DND-41 (cell line): ENCODE results near the gene PLP2.

Source experiments
- ATAC-seq: fragments of 200-7000 bp; cut with Tn5 transposase; 3 replicates; pipeline ENCODE4 v1.9.1; 2021; ENCODE audit warnings: low read depth; ENCODE audit not compliant: insufficient read depth
- DNase-seq: peaks from one replicate; pipeline ENCODE4 v3.0.0-alpha.2; 2020
- H2AFZ ChIP-seq: 2 replicates; pipeline ENCODE4 v1.6.0; 2012; ENCODE audit warnings: low read depth, low read length
- H3K27ac ChIP-seq: 2 replicates; pipeline ENCODE4 v1.5.1; 2012; ENCODE audit warnings: low read length, inconsistent platforms
- H3K27me3 ChIP-seq: fragments of 200-600 bp; sonication (generic); 2 replicates; pipeline ENCODE4 v1.6.0; 2012; ENCODE audit warnings: low read length, mild to moderate bottlenecking, inconsistent platforms; ENCODE audit not compliant: insufficient read depth, poor library complexity
- H3K36me3 ChIP-seq: 2 replicates; pipeline ENCODE4 v1.5.1; 2012; ENCODE audit warnings: low read length, inconsistent platforms; ENCODE audit not compliant: insufficient read depth
- H3K4me1 ChIP-seq: 2 replicates; pipeline ENCODE4 v1.5.1; 2012; ENCODE audit warnings: mild to moderate bottlenecking, low read length; ENCODE audit not compliant: insufficient read depth
- H3K4me2 ChIP-seq: 2 replicates; pipeline ENCODE4 v1.6.0; 2012; ENCODE audit warnings: mild to moderate bottlenecking, moderate library complexity, low read length, inconsistent platforms; ENCODE audit not compliant: insufficient read depth
- H3K4me3 ChIP-seq, 2 experiments: fragments of 200-600 bp in 1 of 2; shearing (Covaris generic) in 1 of 2; 2 replicates each; pipeline ENCODE4 v1.5.1; 2012 to 2016; ENCODE audit warnings: inconsistent platforms in 2 of 2, low read length in 2 of 2, mild to moderate bottlenecking in 2 of 2, low read depth in 1 of 2, moderate library complexity in 1 of 2
- H3K79me2 ChIP-seq: 2 replicates; pipeline ENCODE4 v1.6.0; 2012; ENCODE audit warnings: low read length, inconsistent platforms; ENCODE audit not compliant: insufficient read depth
- H3K9ac ChIP-seq: 2 replicates; pipeline ENCODE4 v1.6.0; 2012; ENCODE audit warnings: low read depth, mild to moderate bottlenecking, inconsistent platforms, low read length, moderate library complexity
- H3K9me3 ChIP-seq: 2 replicates; pipeline ENCODE4 v1.5.1; 2012; ENCODE audit warnings: low read length, moderate library complexity, mild to moderate bottlenecking, inconsistent platforms; ENCODE audit not compliant: insufficient read depth, severe bottlenecking
- H4K20me1 ChIP-seq: 2 replicates; pipeline ENCODE4 v1.6.0; 2012; ENCODE audit warnings: low read length; ENCODE audit not compliant: insufficient read depth
- CTCF ChIP-seq: IDR thresholded peaks from 2 replicates; pipeline ENCODE4 v1.5.1; 2012; ENCODE audit warnings: borderline replicate concordance, low read length, moderate library complexity, mild to moderate bottlenecking; ENCODE audit not compliant: poor library complexity, severe bottlenecking; ENCODE audit errors: extremely low read depth
- EZH2 ChIP-seq: IDR thresholded peaks from 3 replicates; pipeline ENCODE4 v1.6.1; 2012; ENCODE audit warnings: borderline replicate concordance, low read depth, mild to moderate bottlenecking, moderate library complexity, low read length, inconsistent platforms; ENCODE audit not compliant: severe bottlenecking

The PLP2 gene

DNA sequence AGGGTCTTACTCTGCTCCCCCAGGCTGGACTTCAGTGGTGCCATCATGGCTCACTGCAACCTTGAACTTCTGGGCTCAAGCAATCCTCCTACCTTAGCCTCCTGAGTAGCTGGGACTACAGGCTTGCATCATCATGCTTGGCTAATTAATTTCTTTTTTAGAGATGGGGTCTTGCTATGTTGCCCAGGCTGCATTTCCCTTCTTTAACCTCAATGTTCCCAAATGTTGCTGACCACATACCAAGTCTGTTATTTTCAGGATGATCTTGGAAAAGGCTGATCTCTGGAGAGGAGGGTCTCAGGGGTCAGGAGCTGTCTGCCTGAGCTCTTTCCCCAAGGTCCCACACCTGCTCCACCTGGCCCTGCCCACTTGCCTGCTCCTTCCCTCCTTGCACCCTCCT, 48.4 kb downstream of the PLP2 start:
- no peaks in the 10 kb centered on the region for H3K9me3 ChIP-seq
- H3K79me2 ChIP-seq, result no peaks in the 10 kb centered on the region
- DNase-seq, result no peak
- TF ChIP-seq EZH2, result no peak
- no peak overlapping the region for H2AFZ ChIP-seq
- no peaks in the 10 kb centered on the region for H3K4me1 ChIP-seq
- H3K4me2 ChIP-seq, result no peak overlapping the region
- ATAC-seq, result no peak
- H3K4me3 ChIP-seq, result no peak overlapping the region
- no peaks in the 10 kb centered on the region for H4K20me1 ChIP-seq
- no peak overlapping the region for H3K9ac ChIP-seq
- H3K27ac ChIP-seq, result no peak overlapping the region
- no peaks in the 10 kb centered on the region for H3K27me3 ChIP-seq
- H3K36me3 ChIP-seq, result no peaks in the 10 kb centered on the region

DNA sequence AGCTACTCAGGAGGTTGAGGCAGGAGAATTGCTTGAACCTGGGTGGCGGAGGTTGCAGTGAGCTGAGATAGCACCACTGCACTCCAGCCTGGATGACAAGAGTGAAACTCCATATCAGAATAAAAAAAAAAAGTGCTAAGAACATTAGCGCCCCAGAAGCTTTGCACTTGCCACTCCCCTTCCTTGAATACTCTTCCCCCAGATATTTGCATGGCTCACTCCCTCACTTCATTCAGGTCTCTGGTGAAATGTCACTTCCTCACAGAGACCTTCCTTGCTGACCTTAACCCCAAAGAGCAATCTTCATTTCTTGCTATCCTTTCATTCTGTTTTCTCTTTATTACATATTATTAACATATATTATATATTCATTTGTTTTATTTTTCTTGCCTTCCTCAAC, 50.2 kb downstream of the PLP2 start:
- no peak overlapping the region for H3K4me2 ChIP-seq
- no peak for ATAC-seq
- no peaks in the 10 kb centered on the region for H3K9me3 ChIP-seq
- TF ChIP-seq CTCF (no peak), EZH2 (no peak)
- H3K9ac ChIP-seq, result no peak overlapping the region
- no peak overlapping the region for H3K4me3 ChIP-seq
- H4K20me1 ChIP-seq, result no peaks in the 10 kb centered on the region
- no peak overlapping the region for H2AFZ ChIP-seq
- H3K4me1 ChIP-seq, result no peaks in the 10 kb centered on the region
- no peaks in the 10 kb centered on the region for H3K36me3 ChIP-seq
- no peak for DNase-seq
- no peaks in the 10 kb centered on the region for H3K79me2 ChIP-seq
- no peak overlapping the region for H3K27ac ChIP-seq
- H3K27me3 ChIP-seq, result no peaks in the 10 kb centered on the region
